ENCODE results near the gene SYT9.
"Not testable (repeated sequence)": the region's sequence is repeated elsewhere in the genome, so short reads cannot be mapped to it uniquely, and the experiment has no call there.

The SYT9 gene

DNA sequence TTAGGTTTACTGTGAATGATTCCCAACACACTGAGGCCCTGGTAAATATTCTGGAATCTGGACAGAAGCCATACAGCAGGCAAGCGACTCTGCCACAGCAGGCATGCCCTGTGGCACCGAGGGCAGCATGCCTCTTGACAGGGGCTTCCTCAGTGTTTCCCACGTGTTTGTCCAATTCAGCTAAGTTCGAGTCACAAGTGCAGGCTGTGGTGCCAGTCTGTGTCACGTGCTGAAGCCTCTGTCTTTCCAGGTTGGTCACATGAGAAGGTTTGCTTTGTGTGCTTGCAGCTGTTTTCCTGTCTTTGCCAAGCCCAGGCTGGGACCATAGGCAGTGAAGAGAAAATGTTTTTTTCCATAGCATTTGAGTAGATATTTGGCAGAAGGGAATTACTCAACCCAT lies 259.7 kb downstream of the SYT9 start:
- no peak for DNase-seq

DNA sequence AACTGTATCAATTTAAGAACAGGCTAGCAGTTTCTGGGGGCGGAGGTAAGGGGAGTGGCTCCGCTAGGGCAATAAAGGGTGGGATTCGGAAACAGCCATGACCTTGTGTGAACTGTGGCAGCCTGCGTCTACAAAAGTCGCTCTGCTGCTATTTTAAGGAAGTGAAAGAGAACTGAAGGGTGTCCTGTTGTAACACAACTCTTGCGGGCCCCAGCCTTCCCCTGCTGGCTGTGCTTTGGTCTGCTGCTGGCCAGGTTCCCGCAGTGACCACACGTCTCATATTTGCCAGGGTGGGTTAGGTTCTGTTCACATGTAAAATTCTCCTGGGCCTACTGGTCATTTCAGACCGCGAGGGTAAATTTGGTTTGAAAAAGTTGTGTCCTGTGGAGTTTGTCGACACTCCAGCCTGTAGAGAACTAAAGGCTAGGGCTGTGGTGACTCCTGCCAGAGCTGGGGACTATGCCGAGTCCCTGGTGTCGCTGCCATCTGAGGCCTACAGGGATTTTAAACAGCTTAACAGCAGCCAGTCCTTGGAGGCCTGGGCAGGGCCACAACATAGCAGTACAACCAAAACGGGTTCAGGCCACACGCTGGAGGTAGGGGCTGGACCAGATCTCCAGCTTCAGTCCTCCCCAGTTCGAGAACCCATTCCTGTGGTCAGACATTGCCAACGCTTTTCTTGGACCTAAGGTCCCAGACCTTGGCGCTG lies 261.0 kb downstream of the SYT9 start:
- no peak for DNase-seq

DNA sequence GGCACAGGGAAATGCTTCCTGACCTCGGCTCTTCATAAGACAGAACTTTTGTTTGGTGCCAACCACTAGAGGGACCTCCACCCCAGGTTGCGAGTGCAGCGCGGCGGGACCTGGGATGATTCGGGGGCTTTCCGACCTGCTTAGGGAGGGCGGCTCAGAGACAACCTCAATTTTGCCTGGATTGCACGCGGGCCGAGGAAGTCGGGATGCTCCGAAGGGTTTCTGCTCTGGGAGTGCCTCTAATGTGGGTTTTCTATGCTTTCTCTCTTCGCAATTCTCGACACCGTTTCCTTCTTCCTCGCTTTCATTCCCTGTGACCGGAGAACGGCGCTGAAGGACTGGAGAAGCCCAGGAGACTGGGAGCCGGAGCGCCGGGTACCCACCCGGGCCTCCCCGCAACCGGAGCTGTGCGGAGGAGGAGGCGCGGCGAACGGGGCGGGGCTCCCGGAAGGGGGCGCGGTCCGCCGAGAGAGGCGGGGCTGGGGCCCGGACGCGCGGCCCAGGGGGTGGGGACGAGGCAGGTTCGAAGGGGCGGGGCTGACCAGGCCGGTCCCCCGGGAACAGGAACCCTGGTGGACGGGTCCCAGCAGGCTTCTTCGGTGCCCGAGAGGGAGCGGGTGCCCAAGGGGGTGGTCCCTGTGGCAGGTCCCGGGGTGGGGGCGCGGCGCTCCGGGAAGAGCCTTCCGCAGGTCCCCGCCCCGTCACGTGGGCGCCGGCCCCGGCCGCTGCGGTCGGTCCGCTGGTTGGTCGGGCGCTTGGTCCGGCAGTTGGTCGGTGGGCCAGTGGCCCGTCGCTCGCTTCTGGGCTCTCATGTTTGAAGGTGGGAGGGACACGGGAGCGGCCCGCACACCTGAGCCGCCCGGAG lies 261.8 kb downstream of the SYT9 start, which contains the start of gene PPFIBP2:
PPFIBP2 (plus strand) TSS at position 766 of the 865 bp plus-strand sequence. CDS start 35,477 bp downstream, outside the sequence.
- no peak for DNase-seq

DNA sequence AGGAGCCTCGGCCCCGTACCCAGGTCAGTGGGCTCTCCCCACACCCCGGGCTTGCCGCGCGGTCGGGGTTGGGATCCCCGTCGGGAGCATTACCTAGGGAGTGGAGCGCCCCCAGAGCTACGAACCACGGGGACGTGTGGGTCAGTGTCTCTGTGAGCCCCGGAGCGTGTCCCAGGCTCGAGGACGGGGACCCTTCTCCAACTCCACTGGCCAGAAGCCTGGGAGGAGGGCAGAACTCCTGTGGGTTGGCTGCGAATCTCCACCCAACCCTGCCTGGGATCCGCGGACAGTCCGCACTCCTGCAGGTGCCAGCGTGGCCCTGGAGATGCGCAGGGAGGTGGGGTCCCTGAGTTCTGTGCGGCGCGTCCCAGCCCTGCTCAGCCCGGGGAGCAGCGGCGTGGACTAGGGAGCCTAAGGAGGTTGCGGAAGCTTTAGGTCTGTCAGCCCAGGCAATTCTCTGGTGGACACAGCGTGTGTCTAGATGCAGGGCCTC lies 262.4 kb downstream of the SYT9 start:
- DNase-seq, result no peak

DNA sequence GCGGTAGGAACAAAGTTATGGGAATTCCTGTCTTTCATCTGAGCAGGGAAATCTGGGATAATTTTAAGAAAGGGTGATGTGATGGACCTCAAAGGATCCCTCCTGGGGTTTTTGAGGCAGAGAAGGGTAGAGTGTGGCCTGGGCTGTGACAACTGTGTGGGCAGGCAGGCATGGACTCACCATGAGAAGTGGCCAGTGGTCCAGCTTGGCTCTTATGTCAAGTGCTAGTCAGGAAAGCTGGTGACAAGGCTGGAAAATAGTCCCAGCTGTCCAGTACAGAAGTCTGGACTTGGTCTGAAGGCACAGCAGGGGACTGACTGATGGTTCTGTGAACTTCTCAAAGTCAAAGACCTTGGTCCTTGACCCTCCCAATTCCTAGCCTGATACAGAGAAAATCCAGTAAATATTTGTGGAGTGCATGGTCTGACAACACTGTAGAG lies 263.8 kb downstream of the SYT9 start:
- no peak for DNase-seq

DNA sequence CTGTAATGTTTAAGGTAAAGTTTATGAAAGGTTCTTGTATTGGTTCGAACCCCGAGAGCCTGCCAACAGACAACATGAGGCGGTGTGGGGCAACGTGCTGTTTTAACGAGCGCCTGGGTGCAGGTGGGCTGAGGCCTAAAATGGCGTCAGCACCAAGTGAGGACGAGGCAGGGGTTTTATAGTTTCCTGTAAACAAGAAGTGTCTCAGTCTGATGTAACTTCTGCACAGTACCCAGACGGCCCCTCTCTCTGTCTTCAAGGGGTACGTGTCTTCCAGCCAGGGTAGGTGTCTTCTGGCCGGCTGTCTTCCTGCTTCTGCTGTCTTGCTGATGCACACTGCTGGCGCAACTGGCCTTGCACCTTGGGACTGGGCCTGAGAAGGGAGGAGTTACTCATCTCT lies 264.8 kb downstream of the SYT9 start:
- no peak for DNase-seq

DNA sequence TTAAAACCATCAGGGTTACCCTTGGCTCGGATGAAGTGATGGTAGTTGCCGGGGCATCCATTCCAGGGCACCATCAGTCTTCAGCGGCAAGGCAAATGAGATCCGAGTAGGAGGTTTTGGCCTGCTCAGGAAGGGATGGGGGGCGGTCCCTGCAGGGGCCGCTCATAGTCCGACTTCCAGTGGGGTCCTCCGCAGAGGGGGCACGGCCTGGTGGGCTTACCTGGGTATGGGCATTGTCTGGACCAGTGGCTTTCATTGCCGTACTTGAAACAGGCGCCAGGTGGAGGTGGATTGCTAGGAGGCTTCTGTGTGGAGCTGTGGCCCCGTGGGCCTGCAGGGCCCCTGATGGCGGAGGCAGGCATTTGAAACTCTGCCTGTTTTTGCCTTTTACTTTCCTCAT lies 266.0 kb downstream of the SYT9 start:
- DNase-seq, result not testable (repeated sequence)

All from GF-D8 (cell line).